Left colon (tissue), 2 donors: Measurements from ENCODE around the gene TOMM20. TPM values are rescaled to one million over a fixed set of nuclear protein-coding genes. Genes with fewer than 3 reads are reported as not detected.

Experiments
- ATAC-seq: fragments of 200-7000 bp; cut with Tn5 transposase; one replicate; pipeline ENCODE4 v1.9.1; 2020; ENCODE audit warnings: mild to moderate bottlenecking, moderate library complexity
- DNase-seq, 2 donors: peaks; one replicate each; pipeline ENCODE4 v3.0.0-alpha.2; 2020
- intact Hi-C, 2 donors: fragments of 100-400 bp; cut with DNase I in 1 of 2; cut with micrococcal nuclease in 1 of 2; formaldehyde crosslinking; loops; one replicate each; pipeline versions ENCODE4 v1.11.2 to v1.14.0; 2022; cut with DNase I, micrococcal nuclease
- total RNA-seq, 2 donors: library from RNA; stranded (reverse); fragmentation: NEBNext Ultra II Directional; extraction: Animal tissue kit (Norgen Biotek cat#: 25700); gene quantifications; one replicate each; pipeline ENCODE4 v1.2.1, GENCODE V29; 2021
- donor health status: DM: no; HTN: no; CAD: no.
- donor health status: DM: yes; HTN: yes; CAD: no.

TOMM20 gene
- total RNA-seq, 2 donors from 2014 or later = 84.6 to 108 TPM

DNA sequence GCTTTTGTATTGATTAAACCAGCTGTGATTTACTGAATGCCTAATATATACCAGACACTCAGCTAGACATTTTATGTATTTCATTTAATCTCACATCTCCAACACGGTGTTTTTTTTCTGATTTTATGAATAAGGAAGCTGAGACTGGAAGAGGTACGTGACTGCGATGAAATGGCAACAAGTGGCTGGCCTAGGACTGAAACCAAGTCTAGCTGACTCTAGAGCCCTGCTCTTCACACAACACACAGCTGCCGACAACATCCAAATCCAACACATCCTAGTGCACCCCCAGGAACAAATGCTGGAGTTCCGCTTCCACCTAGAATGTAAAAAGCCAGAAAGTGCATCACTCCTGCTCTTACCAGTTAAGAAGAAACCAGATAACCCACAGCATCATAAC, 10.7 kb upstream of the TOMM20 start:
- ATAC-seq = no peak
- intact Hi-C loops = no loop called here
- no peak for DNase-seq

- DNase-seq = no peak
- no peak for ATAC-seq
- intact Hi-C loops = no loop called here
Measured at GRCh38 chr1:235138821-235139220, 10.2 kb upstream of the TOMM20 start.

- no peak for DNase-seq
- ATAC-seq = no peak
- intact Hi-C loops = no loop called here
Measured at GRCh38 chr1:235136111-235136510, 7.5 kb upstream of the TOMM20 start.

- DNase-seq (no peak), ATAC-seq (no peak)
- intact Hi-C loops = no loop called here
Measured at GRCh38 chr1:235134171-235134570, 5.5 kb upstream of the TOMM20 start.

DNA sequence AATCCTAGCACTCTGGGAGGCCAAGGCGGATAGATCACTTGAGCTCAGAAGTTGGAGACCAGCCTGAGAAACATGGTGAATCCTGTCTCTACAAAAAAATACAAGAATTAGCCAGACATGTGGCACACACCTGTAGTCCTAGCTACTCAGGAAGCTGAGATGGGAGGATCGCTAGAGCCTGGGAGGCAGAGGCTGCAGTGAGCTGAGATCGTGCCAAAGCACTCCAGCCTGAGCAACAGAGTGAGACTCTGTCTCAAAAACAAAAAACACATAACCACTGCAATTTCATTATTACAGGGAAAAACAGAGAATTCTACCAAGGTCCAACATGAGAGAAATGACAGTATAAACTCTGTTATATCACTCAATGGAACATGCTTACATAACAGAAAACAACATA, 4.4 kb upstream of the TOMM20 start:
- DNase-seq (no peak), ATAC-seq (no peak)
- intact Hi-C loops = no loop called here

DNA sequence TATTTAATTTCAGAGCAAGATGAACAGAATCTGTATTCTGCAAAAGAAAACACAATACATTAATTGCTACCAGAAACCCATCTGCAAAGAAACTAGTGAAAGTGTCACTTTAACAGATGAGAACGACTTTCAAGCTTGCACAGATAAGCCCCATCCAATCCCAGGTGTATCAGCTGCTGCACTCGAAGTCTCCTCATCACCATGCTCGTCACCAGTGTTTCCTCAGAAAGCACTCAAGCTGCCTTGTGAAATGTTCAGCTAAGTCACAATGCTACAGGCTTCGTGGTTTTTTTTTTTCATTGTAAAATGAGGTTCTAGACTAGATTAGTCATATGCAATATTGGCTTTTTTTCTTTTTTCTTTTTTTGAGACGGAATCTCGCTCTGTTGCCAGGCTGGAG, 3.3 kb upstream of the TOMM20 start:
- no peak for ATAC-seq
- intact Hi-C loops = no loop called here

GRCh38 chr1:235130766-235131270, 2.2 kb upstream of the TOMM20 start:
- ATAC-seq = no peak
- DNase-seq = no peak
- intact Hi-C loops = no loop called here

More for the DNA sequence above, 3.3 kb upstream of the TOMM20 start:
- DNase-seq = no peak

GRCh38 chr1:235129774-235130570, 1.3 kb upstream of the TOMM20 start:
- intact Hi-C loops = no loop called here
- DNase-seq (no peak), ATAC-seq (no peak)

- ATAC-seq (peak; percentile 24), DNase-seq (no peak)
- intact Hi-C loops = no loop called here
Measured at GRCh38 chr1:235127732-235128455, 743 bp downstream of the TOMM20 start.

- DNase-seq (no peak), ATAC-seq (no peak)
- intact Hi-C loops = no loop called here
Measured at GRCh38 chr1:235127203-235127602, 1.4 kb downstream of the TOMM20 start.

DNA sequence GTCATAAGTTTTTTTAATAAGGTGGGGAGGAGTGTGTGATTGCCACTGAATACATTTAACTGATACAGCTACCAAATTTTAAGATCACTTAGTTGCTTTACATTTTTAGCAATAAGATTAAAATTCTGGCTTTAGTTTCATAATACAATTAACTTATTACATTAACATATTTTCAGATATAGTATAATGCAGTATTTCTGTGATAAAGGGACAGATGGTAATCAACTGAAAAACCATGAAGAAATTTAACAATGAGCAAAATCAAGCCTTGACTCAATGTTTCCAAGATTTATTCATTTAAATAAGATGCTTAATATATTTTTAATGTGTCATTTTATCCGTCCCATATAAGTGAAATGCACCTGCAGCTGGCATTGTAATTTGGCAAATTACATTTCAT, 4.0 kb downstream of the TOMM20 start:
- intact Hi-C loops = no loop called here
- ATAC-seq (no peak), DNase-seq (no peak)

GRCh38 chr1:235124111-235124510, 4.5 kb downstream of the TOMM20 start:
- intact Hi-C loops = no loop called here
- no peak for ATAC-seq
- no peak for DNase-seq

DNA sequence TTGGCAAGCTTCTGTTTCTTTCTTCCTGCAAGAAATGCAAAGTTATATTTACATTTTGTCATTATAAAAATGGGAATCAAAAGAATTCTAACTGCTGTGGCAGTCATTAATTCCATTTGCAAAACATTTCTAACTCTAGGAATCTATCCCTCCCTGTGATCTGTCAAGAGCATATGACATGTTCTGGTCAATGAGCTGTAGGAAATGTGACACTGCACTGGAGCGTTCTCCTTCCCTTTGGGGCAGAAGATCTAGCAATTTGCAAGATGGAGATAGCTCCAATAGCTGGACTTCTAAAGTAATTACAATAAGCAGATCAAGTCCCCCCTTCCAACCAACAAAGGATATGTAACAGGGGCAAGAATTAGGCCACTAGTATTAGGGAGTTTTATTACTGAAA, 6.3 kb downstream of the TOMM20 start:
- intact Hi-C loops = no loop called here
- no peak for ATAC-seq
- no peak for DNase-seq

DNA sequence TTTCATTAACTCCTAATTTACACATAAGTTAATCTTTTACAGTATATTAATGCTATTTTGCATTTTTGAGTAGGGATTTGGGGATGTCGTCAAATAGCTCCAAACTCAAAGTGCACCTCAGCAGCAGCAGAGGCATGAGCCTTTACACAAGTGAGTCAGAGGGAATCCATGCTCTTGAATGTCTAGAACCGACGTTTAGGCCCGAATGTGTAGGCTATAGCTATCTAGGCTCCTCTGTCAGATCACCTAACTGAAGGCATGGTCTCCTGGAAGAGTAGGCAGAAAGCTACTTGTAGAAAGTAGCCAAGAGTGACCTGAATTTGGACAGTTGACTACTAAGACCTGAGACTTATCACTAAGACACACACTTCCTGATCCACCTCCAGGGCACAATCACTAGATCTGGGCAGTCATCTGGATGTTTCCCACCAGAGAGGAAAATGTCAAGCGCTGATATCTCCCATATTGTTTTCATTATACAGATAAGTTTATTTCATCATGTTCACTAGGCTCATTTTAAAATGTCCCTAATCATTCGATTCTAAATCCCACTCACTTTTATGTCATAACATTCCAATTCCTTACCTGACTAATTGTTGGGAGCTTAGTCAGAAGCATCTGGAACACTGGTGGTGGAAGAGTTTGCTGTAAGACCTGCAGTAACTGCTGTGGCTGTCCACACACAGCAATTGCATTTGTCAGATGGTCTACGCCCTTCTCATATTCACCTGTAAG, 15.3 kb downstream of the TOMM20 start:
- intact Hi-C loops = no loop called here
- ATAC-seq (no peak), DNase-seq (no peak)

DNA sequence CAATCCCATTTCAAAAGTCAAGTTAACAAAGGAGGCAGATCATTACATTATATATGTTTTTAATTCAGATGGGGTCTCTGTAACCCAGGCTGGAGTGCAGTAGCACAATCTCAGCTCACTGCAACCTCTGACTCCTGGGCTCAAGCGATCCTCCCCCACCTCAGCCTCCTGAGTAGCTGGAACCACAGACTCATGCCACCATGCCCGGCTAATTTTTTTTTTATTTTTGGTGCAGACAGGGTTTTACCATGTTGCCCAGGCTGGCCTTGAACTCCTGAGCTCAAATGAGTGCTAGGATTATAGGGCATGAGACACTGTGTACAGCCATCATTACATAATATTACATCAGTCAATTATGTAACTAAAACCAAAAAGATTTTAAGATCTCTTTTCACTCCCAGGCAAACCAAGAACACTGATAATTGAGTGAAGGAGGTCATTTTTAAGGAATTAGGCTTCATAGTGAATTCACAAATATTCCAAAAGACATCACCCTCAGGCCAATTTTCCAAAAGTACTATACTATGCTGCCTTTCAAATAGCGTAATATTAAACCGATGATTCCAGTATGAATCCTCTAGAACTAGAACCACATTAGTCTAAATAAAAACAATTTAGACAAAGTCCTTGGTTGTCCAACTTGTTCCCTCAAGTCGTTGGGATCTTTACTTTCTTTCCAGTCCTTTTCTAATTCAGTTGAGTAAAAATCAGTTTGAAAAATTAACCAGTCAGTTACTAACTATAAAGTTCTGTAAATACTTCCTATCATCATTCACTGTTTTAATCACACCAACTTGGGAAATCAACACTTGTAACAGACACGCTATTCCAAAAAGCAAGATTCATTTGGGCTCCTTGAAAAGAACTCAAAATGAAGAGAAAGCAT, 16.1 kb downstream of the TOMM20 start:
- DNase-seq = no peak
- intact Hi-C loops = no loop called here
- no peak for ATAC-seq

DNA sequence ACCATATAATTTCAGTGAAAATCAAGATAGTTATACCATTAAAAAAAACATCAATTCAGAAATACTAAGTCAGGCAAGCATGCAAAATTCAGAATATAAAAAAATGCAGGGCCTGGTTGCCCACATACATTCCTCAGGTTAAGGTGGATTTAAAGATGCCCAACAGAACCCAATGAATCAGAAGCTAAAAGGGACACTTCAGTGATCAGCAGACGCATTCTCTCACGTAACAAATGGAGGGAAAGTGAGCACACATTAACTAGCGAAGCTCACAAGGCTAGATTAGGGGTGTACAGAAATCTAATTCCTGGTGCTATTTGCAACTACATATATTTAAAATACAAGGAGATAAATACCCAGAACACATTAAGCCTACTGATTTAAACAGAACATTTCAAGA, 17.5 kb downstream of the TOMM20 start:
- no peak for ATAC-seq
- intact Hi-C loops = no loop called here
- DNase-seq = no peak

GRCh38 chr1:235108876-235109275, 19.8 kb downstream of the TOMM20 start:
- ATAC-seq (no peak), DNase-seq (no peak)
- intact Hi-C loops = loop anchor here in 1 of 2 donors (10.0 kb wide), 1 partner anchor 306 kb away; no protein-coding TSS in a partner anchor

DNA sequence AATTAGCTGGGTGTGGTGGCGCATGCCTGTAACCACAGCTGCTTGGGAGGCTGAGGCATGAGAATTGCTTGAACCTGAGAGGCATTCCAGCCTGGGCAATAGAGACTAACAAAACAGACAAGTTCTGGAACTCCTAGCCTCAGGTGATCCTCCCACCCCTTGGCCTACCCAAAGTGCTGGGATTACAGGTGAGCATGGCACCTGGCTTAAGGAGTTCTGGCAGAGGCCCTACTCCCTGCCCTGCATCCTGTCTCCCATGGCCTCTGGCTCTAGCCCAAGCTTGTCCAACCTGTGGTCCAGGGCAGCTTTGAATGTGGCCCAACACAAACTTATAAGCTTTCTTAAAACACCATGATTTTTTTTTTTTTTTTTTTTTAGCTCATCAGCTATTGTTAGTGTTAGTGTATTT, 20.4 kb downstream of the TOMM20 start:
- ATAC-seq = no peak
- intact Hi-C loops = loop anchor here in 1 of 2 donors (10.0 kb wide), 1 partner anchor 307 kb away; no protein-coding TSS in a partner anchor
- DNase-seq = no peak
